ES-I3 (cell line): ENCODE measurements around the gene GATA2.

Experiments used
- H3K36me3 ChIP-seq: 2 replicates; pipeline ENCODE4 v1.6.1; 2013; ENCODE audit warnings: mild to moderate bottlenecking, low read length, control low read depth, moderate library complexity; ENCODE audit not compliant: insufficient read depth
- H3K4me1 ChIP-seq: 2 replicates; pipeline ENCODE4 v1.6.1; 2013; ENCODE audit warnings: mild to moderate bottlenecking, control low read depth, low read length; ENCODE audit not compliant: insufficient read depth
- H3K9ac ChIP-seq: 2 replicates; pipeline ENCODE4 v1.6.1; 2013; ENCODE audit warnings: low read depth, mild to moderate bottlenecking, low read length, moderate library complexity
- H3K9me3 ChIP-seq: 2 replicates; pipeline ENCODE4 v1.6.1; 2013; ENCODE audit warnings: mild to moderate bottlenecking, low read length, moderate library complexity; ENCODE audit not compliant: control insufficient read depth, insufficient read depth

The GATA2 gene

GRCh38 chr3:128492671-128493569 lies at the start of gene GATA2:
Gene GATA2, minus strand, starts transcription at chr3:128493201. Its CDS starts 6,170 bp downstream, at chr3:128487031.
- peak within 1 kb of the TSS; percentile 17; the same call in 1 of the 2 replicates for H3K9ac ChIP-seq
- H3K9me3 ChIP-seq, result no peaks in the 10 kb centered on the region
- H3K36me3 ChIP-seq, result no peaks in the 10 kb centered on the region
- 0 out of 2 replicates have a peak, but pooled peaks cover 3% of the 10 kb centered on the region for H3K4me1 ChIP-seq

- H3K9ac ChIP-seq, result no peak overlapping the region
- H3K9me3 ChIP-seq, result no peaks in the 10 kb centered on the region; the same call in 1 of the 2 replicates
- H3K36me3 ChIP-seq, result no peaks in the 10 kb centered on the region
- H3K4me1 ChIP-seq, result no peaks in the 10 kb centered on the region
These were observed 48.2 kb upstream of the GATA2 start for GRCh38 chr3:128541246-128541645.

- Histone ChIP-seq H3K9ac (no peak overlapping the region), H3K4me1 (no peaks in the 10 kb centered on the region), H3K9me3 (no peaks in the 10 kb centered on the region; the same call in 1 of the 2 replicates), H3K36me3 (no peaks in the 10 kb centered on the region)
These were observed 46.4 kb upstream of the GATA2 start for GRCh38 chr3:128539376-128539775.

GRCh38 chr3:128537091-128537703 lies 44.2 kb upstream of the GATA2 start:
- Histone ChIP-seq H3K9me3 (no peaks in the 10 kb centered on the region; the same call in 1 of the 2 replicates), H3K9ac (no peak overlapping the region), H3K36me3 (no peaks in the 10 kb centered on the region), H3K4me1 (no peaks in the 10 kb centered on the region)

GRCh38 chr3:128532012-128532983 lies 39.3 kb upstream of the GATA2 start:
- H3K9me3 ChIP-seq, result no peaks in the 10 kb centered on the region
- no peak overlapping the region for H3K9ac ChIP-seq
- no peaks in the 10 kb centered on the region for H3K36me3 ChIP-seq
- no peaks in the 10 kb centered on the region for H3K4me1 ChIP-seq

GRCh38 chr3:128524374-128525299 lies 31.6 kb upstream of the GATA2 start:
- no peaks in the 10 kb centered on the region for H3K36me3 ChIP-seq

GRCh38 chr3:128523591-128523990 lies 30.6 kb upstream of the GATA2 start:
- Histone ChIP-seq H3K9ac (no peak overlapping the region), H3K4me1 (no peaks in the 10 kb centered on the region), H3K9me3 (no peaks in the 10 kb centered on the region), H3K36me3 (no peaks in the 10 kb centered on the region)

More at GRCh38 chr3:128524374-128525299, 31.6 kb upstream of the GATA2 start:
- no peaks in the 10 kb centered on the region for H3K4me1 ChIP-seq
- H3K9ac ChIP-seq, result no peak overlapping the region
- H3K9me3 ChIP-seq, result no peaks in the 10 kb centered on the region

- Histone ChIP-seq H3K9me3 (no peaks in the 10 kb centered on the region), H3K4me1 (no peaks in the 10 kb centered on the region), H3K36me3 (no peaks in the 10 kb centered on the region), H3K9ac (no peak overlapping the region)
These were observed 28.7 kb upstream of the GATA2 start for GRCh38 chr3:128521715-128522114.

- H3K9ac ChIP-seq, result no peak overlapping the region
- 0 out of 2 replicates have a peak, but pooled peaks cover 5% of the 10 kb centered on the region for H3K9me3 ChIP-seq
These were observed 25.8 kb upstream of the GATA2 start for GRCh38 chr3:128518587-128519490.

GRCh38 chr3:128517648-128518047 lies 24.6 kb upstream of the GATA2 start:
- 0 out of 2 replicates have a peak, but pooled peaks cover 5% of the 10 kb centered on the region for H3K9me3 ChIP-seq
- no peaks in the 10 kb centered on the region for H3K4me1 ChIP-seq
- no peaks in the 10 kb centered on the region for H3K36me3 ChIP-seq
- no peak overlapping the region for H3K9ac ChIP-seq

More at GRCh38 chr3:128518587-128519490, 25.8 kb upstream of the GATA2 start:
- Histone ChIP-seq H3K4me1 (no peaks in the 10 kb centered on the region), H3K36me3 (no peaks in the 10 kb centered on the region)

GRCh38 chr3:128515967-128516366 lies 23.0 kb upstream of the GATA2 start:
- Histone ChIP-seq H3K36me3 (no peaks in the 10 kb centered on the region), H3K9ac (no peak overlapping the region), H3K9me3 (0 out of 2 replicates have a peak, but pooled peaks cover 5% of the 10 kb centered on the region), H3K4me1 (no peaks in the 10 kb centered on the region)

- H3K4me1 ChIP-seq, result no peaks in the 10 kb centered on the region
- H3K9ac ChIP-seq, result no peak overlapping the region
- no peaks in the 10 kb centered on the region for H3K36me3 ChIP-seq
- H3K9me3 ChIP-seq, result no peaks in the 10 kb centered on the region
These were observed 15.9 kb upstream of the GATA2 start for GRCh38 chr3:128508852-128509251.
